AG04450 (cell line): Measurements from ENCODE around the gene HOXA9. TPM values are rescaled to one million over a fixed set of nuclear protein-coding genes. Genes with fewer than 3 reads are reported as not detected.

Experiments
- CTCF ChIA-PET: fragments of 300-600, 350-600 bp; formaldehyde crosslinking; extraction: SDS; loops from one replicate; lab custom pipeline; 2022; ENCODE audit warnings: antibody characterized with exemption, inconsistent platforms; lab: Charles Lee
- POLR2A ChIA-PET: fragments of 350-600 bp; formaldehyde crosslinking; extraction: SDS; loops from one replicate; lab custom pipeline; 2021; ENCODE audit warnings: antibody characterized with exemption, inconsistent platforms; lab: Yijun Ruan, JAX
- DNase-seq: peaks from one replicate; pipeline ENCODE4 v3.0.0-alpha.2; 2011; ENCODE audit warnings: low read depth, low spot score
- H3K27ac ChIP-seq: one replicate; pipeline ENCODE4 v1.5.1; 2012; ENCODE audit warnings: low read depth, low read length, control low read depth
- H3K27me3 ChIP-seq: one replicate; pipeline ENCODE4 v1.6.0; 2012; ENCODE audit warnings: low read length; ENCODE audit not compliant: control insufficient read depth, insufficient read depth
- H3K4me3 ChIP-seq: 2 replicates; pipeline ENCODE4 v1.5.1; 2011; ENCODE audit warnings: mild to moderate bottlenecking, low read depth, low read length, control low read depth
- H3K9me3 ChIP-seq: 2 replicates; pipeline ENCODE4 v1.5.1; 2012; ENCODE audit warnings: low read length; ENCODE audit not compliant: control insufficient read depth, insufficient read depth
- polyA plus RNA-seq: library from polyadenylated mRNA; depleted of rRNA; stranded (reverse); fragments of >200 nt; gene quantifications from 2 replicates; pipeline ENCODE4 v1.2.3, GENCODE V29; 2011
- TF ChIP-seq, protein P1 (sequence below): IDR thresholded peaks from 2 replicates; pipeline ENCODE4 v1.5.1; 2011; ENCODE audit warnings: low read depth, low read length, control low read depth, inconsistent platforms

HOXA9 gene
- polyA plus RNA-seq, 1 experiment, result 1.5 TPM

DNA sequence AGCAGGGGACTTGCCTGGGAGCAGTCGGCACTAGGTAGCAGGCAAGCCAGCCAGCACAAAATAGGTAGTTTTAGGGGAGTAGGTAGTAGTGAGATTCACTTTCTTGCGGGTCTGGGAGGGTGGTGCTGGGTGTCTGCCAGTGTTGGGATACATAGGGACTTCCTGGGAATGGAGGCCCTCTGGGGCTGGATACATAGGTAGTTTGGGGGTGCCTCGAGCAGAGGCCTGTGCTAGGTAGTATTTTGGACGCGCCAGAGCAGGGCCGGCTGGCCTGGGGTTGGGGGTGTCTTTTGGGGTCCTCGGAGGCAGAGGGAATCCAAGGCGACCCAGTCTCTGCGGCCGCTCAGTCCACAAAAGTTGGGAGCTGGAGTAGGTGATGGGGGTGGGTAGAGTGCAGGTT lies 11.0 kb downstream of the HOXA9 start:
- H3K9me3 ChIP-seq, result peaks cover 12% of the 10 kb centered on the region; the same call in 1 of the 2 replicates
- ChIA-PET CTCF (interaction anchor here (0.9 to 2.7 kb wide), 4 partner anchors 9 to 1261 kb away, joined by 3 to 12 read pairs (median 6); partner anchors contain the start of gene HOXA5), POLR2A (no interaction called here)
- no peak for DNase-seq
- H3K4me3 ChIP-seq, result no peak overlapping the region
- H3K27ac ChIP-seq, result no peak overlapping the region
- peaks cover 6% of the 10 kb centered on the region for H3K27me3 ChIP-seq
- TF ChIP-seq, protein P1, sequence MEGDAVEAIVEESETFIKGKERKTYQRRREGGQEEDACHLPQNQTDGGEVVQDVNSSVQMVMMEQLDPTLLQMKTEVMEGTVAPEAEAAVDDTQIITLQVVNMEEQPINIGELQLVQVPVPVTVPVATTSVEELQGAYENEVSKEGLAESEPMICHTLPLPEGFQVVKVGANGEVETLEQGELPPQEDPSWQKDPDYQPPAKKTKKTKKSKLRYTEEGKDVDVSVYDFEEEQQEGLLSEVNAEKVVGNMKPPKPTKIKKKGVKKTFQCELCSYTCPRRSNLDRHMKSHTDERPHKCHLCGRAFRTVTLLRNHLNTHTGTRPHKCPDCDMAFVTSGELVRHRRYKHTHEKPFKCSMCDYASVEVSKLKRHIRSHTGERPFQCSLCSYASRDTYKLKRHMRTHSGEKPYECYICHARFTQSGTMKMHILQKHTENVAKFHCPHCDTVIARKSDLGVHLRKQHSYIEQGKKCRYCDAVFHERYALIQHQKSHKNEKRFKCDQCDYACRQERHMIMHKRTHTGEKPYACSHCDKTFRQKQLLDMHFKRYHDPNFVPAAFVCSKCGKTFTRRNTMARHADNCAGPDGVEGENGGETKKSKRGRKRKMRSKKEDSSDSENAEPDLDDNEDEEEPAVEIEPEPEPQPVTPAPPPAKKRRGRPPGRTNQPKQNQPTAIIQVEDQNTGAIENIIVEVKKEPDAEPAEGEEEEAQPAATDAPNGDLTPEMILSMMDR, result no peak

DNA sequence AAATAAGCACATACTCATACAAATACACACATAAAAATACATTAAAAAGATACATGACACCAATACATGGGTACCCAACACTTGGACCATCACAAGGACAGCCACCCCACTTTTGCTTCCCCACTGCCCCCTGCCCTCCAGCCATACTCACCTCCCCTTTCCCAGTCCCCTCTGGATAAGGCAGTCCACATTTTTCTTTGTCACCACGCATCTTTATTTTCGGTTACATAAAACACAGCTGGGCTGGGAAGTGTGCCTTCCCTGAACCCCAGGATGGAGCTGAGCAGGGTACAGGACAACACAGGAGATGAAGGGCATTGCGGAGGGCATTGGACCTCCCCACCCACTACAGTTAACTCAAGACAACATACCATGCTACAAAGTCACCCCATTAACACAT lies 11.8 kb downstream of the HOXA9 start:
- H3K9me3 ChIP-seq, result peaks cover 11% of the 10 kb centered on the region; the same call in 1 of the 2 replicates
- TF ChIP-seq, protein P1, result no peak
- ChIA-PET CTCF (interaction anchor here (0.6 to 2.7 kb wide), 4 partner anchors 10 to 1623 kb away, joined by 3 to 12 read pairs (median 5); partner anchors contain the start of gene HOXA5), POLR2A (no interaction called here)
- DNase-seq, result no peak
- H3K27me3 ChIP-seq, result peaks cover 6% of the 10 kb centered on the region
- H3K27ac ChIP-seq, result no peak overlapping the region
- H3K4me3 ChIP-seq, result no peak overlapping the region

DNA sequence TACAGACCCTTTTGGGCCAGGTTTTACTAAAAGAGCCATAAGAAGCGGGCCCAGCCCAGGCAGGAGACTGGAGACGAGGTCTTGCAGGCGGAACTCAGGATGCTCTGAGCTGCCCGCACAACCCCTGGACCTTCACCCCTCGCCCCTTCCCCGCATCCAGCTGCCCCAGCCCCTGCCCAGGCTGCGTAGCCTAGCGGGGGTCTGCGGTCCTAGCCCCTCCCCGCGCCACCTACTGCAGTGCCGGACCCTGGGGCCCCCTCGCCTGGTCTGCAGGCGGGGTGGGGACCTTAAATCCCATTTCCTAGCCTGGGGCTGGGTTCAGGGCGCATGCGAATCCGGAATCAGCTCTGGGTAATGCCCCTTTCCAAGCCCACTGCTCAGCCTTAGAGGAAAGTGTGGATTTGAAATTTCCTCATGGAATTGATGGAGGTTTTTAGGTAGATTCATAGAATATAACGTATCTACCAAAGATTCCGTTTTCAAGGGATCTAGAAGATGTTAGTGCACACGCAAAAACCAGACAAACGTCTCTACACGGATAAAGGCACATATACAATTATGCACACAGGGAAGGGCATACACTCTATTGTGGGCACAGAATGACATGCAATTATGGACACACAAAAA lies 12.4 kb downstream of the HOXA9 start:
- DNase-seq, result no peak
- POLR2A ChIA-PET, result interaction anchor here (0.7 to 1.2 kb wide), 6 partner anchors 9 to 1296 kb away, joined by 3 to 10 read pairs (median 5); partner anchors contain the start of genes HOXA1 and HOXA5
- TF ChIP-seq, protein P1, result no peak
- CTCF ChIA-PET, result interaction anchor here (0.7 to 2.7 kb wide), 6 partner anchors 8 to 783 kb away, joined by 3 to 12 read pairs (median 4); partner anchors contain the start of gene HOXA5
- Histone ChIP-seq H3K4me3 (peak overlapping the region; percentile 73), H3K27me3 (peaks cover 6% of the 10 kb centered on the region), H3K27ac (peak overlapping the region; percentile 69), H3K9me3 (peaks cover 6% of the 10 kb centered on the region; the same call in 1 of the 2 replicates)

DNA sequence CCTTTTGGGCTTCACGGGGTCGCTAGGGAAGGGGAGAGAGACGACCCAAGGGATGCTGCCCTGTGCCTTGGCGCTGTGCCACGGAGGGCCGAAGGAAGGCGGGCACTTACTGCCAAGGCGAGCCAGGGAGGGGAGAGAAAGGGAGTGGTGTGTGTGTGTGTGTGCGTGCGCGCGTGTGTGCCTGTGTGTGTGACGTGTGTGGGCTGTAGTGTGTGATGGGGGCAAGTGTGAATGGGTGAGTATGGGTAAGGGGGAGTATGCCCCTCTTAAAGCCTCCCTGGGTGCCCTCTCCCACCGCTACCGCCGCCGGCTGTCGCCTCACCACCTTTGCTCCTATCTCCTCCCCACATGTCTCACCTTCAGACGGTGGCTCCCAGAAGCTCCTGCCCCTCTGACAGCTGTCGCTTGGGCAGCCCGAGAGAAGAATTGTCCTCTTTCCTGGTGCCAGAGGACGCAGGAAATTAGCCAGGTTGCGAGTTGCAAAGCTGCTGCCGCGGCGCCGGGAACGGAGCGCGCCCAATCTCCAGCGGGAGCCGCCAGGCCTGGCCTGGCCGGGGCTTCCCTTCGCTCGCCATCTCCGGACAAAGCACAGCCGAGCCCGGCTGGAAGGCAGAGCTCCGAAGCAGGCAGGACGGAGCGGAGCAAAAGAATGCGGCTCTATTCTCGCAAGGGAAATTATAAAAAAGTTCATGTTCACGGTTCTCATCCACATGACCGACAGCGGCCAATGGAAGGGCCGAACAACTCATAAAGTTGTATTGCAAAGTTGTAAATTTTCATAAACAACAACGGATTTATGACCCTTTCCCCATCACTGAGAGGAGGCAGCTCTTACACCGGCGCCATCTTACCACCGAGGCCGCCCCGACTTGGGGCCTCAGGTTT lies 13.2 kb downstream of the HOXA9 start, which contains the start of gene HOXA3:
Gene HOXA3, minus strand, starts transcription at position 653 of the 885 bp plus-strand sequence. CDS start 41,943 bp downstream, outside the sequence.
- ChIA-PET POLR2A (interaction anchor here (0.7 to 1.2 kb wide), 6 partner anchors 9 to 1296 kb away, joined by 3 to 10 read pairs (median 5); partner anchors contain the start of genes HOXA1 and HOXA5), CTCF (interaction anchor here (0.7 to 2.7 kb wide), 10 partner anchors 8 to 782 kb away, joined by 3 to 12 read pairs (median 4); partner anchors contain the start of gene HOXA5)
- no peak for DNase-seq
- TF ChIP-seq, protein P1, result no peak
- H3K9me3 ChIP-seq, result peaks cover 2% of the 10 kb centered on the region; the same call in 1 of the 2 replicates
- H3K4me3 ChIP-seq, result peak within 1 kb of the TSS; percentile 73
- peaks cover 6% of the 10 kb centered on the region for H3K27me3 ChIP-seq
- H3K27ac ChIP-seq, result peak within 1 kb of the TSS; percentile 69
